ENCODE measurements around the gene RTL3. TPM values are rescaled to one million over a fixed set of nuclear protein-coding genes. Genes with fewer than 3 reads are reported as not detected.
"Not testable (repeated sequence)": the region's sequence is repeated elsewhere in the genome, so short reads cannot be mapped to it uniquely, and the experiment has no call there.

The RTL3 gene
- total RNA-seq, 1 donor from 2014 or later, result not detected

DNA sequence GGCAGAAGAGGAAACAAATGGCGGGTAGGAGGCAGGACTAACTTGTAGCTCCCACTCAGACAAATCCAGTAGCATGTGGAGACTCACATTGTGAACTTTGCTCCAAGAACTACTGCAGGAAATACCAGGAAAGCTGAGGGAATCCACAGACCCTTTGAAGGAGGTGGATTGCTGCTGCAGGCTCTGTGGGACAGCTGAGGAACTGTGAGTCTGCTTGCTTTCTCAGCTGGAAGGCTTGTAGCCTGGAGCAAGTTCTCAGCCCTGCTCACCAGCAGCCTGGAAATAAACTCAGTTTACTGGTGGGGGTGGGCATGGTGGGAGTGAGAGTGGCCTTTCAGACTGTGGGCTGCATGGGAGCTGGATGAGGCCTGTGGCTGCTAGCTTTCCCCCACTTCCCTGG is 16.0 kb downstream of the RTL3 start:
- Mint-ChIP-seq H3K27me3 (no peaks in the 10 kb centered on the region), H3K36me3 (no peaks in the 10 kb centered on the region), H3K27ac (no peak overlapping the region), H3K4me1 (ENCODE audit: unreplicated experiment) (no peaks in the 10 kb centered on the region), H3K4me3 (no peak overlapping the region), H3K9me3 (no peaks in the 10 kb centered on the region)
- DNase-seq (ENCODE audit: extremely low spot score, unreplicated experiment), result no peak
- TF ChIP-seq, protein P1, sequence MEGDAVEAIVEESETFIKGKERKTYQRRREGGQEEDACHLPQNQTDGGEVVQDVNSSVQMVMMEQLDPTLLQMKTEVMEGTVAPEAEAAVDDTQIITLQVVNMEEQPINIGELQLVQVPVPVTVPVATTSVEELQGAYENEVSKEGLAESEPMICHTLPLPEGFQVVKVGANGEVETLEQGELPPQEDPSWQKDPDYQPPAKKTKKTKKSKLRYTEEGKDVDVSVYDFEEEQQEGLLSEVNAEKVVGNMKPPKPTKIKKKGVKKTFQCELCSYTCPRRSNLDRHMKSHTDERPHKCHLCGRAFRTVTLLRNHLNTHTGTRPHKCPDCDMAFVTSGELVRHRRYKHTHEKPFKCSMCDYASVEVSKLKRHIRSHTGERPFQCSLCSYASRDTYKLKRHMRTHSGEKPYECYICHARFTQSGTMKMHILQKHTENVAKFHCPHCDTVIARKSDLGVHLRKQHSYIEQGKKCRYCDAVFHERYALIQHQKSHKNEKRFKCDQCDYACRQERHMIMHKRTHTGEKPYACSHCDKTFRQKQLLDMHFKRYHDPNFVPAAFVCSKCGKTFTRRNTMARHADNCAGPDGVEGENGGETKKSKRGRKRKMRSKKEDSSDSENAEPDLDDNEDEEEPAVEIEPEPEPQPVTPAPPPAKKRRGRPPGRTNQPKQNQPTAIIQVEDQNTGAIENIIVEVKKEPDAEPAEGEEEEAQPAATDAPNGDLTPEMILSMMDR (conservative IDR thresholded peaks at IDR 0.05), result no peak

DNA sequence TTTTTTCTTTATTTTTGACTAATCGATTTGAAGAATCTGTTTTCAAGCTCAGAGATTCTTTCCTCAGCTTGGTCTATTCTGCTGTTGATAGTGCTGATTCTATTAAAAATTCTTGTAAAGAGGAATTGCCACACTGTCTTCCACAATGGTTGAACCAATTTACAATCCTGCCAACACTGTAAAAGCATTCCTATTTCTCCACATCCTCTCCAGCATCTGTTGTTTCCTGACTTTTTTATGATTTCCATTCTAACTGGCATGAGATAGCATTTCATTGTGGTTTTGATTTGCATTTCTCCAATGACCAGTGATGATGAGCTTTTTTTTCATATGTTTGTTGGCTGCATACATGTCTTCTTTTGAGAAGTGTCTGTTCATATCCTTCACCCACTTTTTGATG is 23.0 kb downstream of the RTL3 start:
- not testable (repeated sequence) for H3K9me3 Mint-ChIP-seq; H3K4me3 Mint-ChIP-seq; H3K27me3 Mint-ChIP-seq; H3K4me1 Mint-ChIP-seq (ENCODE audit: unreplicated experiment); H3K36me3 Mint-ChIP-seq; H3K27ac Mint-ChIP-seq; DNase-seq (ENCODE audit: extremely low spot score, unreplicated experiment)

DNA sequence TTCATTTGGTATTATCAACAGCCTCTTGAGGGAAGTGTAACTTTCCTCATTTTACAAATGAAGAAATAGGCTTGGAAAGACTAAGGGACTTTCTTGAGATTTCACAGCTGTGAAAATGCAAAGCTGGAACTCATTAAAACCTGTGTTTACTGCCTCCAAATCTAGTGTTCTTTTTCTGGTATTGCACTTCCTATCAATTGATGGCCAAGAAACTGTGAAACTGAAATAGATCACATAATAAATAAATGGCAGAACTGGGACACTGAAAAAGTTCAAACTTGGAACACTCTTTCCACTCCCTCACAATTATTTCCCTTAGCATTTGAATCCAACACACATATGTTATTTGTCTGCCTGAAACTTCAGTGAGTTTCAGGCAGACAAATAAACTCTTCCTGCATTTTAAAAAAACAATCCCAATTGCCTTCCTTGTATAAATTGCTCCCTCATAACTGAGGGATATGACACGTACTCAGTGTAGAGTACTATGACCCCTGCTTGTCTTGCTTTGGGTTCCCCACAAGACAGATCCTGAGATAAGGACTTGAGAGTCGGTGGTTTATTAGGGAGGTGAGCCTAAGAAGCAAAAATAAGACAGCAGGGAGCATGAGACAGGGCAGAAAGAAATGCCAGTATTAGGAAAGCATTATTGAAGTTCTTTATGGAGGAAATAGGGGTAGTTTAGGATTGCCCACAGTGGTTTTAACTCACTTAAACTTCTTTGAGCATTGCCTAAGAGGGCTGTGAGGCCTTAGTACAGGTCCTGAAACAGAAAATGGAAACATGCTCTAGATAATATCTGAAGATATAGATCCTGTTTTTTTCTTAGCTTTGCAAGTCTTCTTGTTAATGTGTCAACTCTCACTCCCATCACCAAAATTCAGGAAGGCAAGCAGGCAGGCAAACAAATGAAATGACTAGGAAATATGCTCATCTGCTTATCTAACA is 33.9 kb downstream of the RTL3 start:
- no peak for DNase-seq (ENCODE audit: extremely low spot score, unreplicated experiment)
- Mint-ChIP-seq H3K4me3 (no peak overlapping the region), H3K36me3 (no peaks in the 10 kb centered on the region), H3K9me3 (no peaks in the 10 kb centered on the region), H3K27me3 (no peaks in the 10 kb centered on the region), H3K27ac (no peak overlapping the region), H3K4me1 (ENCODE audit: unreplicated experiment) (no peaks in the 10 kb centered on the region)
- TF ChIP-seq, protein P1 (conservative IDR thresholded peaks at IDR 0.05), result no peak

DNA sequence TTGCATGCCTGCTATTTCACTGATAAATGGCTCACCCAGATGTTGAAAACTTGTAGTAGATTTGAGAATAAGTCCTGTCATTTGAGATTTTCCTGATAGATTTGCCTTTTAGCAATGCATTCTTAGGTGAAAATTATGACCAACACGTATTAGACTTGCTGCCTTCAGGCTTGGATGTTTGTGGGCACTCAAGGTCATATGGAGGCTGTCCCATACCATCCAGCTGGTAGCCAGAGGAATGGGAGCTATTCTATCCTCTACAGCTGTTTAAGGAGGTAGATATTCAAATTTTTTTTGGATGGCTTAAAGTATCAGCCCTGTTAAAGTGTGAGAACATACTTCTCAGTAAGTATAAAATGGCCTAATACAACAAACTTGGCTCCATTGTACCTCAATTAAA is 34.7 kb downstream of the RTL3 start:
- TF ChIP-seq, protein P1 (conservative IDR thresholded peaks at IDR 0.05), result no peak
- Mint-ChIP-seq H3K9me3 (no peaks in the 10 kb centered on the region), H3K36me3 (no peaks in the 10 kb centered on the region), H3K4me3 (no peak overlapping the region), H3K27me3 (no peaks in the 10 kb centered on the region), H3K27ac (no peak overlapping the region), H3K4me1 (ENCODE audit: unreplicated experiment) (no peaks in the 10 kb centered on the region)
- DNase-seq (ENCODE audit: extremely low spot score, unreplicated experiment), result no peak

DNA sequence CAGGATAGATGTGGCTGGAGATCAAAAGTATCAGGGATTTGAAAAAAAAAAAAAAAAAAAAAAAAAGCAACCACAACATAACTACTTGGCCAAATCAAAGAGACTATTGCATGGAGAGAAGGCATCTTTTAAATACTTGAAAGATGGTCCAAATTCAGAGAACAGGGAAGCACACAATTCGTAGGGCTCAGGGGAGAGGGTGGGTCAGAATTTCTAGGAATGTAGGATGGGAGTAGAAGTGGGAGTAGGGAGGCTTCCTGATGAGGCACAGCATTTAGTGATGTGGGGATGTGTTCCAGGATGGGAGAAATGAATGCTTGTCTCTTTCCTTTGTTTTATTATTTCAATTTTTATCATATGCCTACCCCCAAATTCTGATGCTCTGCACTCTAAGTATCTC is 36.3 kb downstream of the RTL3 start:
- no peaks in the 10 kb centered on the region for H3K36me3 Mint-ChIP-seq
- H3K4me3 Mint-ChIP-seq, result no peak overlapping the region
- TF ChIP-seq, protein P1 (conservative IDR thresholded peaks at IDR 0.05), result no peak
- no peaks in the 10 kb centered on the region for H3K27me3 Mint-ChIP-seq
- H3K9me3 Mint-ChIP-seq, result no peaks in the 10 kb centered on the region
- no peak overlapping the region for H3K27ac Mint-ChIP-seq
- H3K4me1 Mint-ChIP-seq (ENCODE audit: unreplicated experiment), result no peaks in the 10 kb centered on the region
- DNase-seq (ENCODE audit: extremely low spot score, unreplicated experiment), result no peak

DNA sequence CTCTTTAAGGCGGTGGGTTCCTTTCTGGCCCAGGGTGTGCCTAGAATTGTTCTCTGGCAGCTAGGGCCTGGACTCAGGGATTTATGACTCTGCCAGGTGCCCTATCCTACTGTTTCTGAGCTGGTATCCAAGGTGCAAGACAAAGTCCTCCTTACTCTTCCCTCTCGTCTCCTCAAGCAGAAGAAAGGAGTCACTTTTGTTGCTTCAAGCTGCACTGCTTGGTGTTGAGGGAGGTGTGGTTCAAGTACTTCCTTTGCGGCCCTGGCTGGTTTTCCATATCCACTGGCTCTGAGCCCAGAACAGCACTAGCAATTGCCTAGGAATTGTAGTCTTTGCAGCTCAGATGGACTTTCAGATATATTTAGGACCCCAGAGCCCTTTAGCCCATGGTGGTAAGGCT is 39.3 kb downstream of the RTL3 start:
- Mint-ChIP-seq H3K27me3 (no peaks in the 10 kb centered on the region), H3K9me3 (no peaks in the 10 kb centered on the region), H3K27ac (no peak overlapping the region)

More for the DNA sequence above, 39.3 kb downstream of the RTL3 start:
- Mint-ChIP-seq H3K4me3 (no peak overlapping the region), H3K4me1 (ENCODE audit: unreplicated experiment) (no peaks in the 10 kb centered on the region), H3K36me3 (no peaks in the 10 kb centered on the region)
- TF ChIP-seq, protein P1 (conservative IDR thresholded peaks at IDR 0.05), result no peak
- no peak for DNase-seq (ENCODE audit: extremely low spot score, unreplicated experiment)
